OCI-M2 (cell line): ENCODE measurements around the gene HNF4A.
"Not testable (repeated sequence)": the region's sequence is repeated elsewhere in the genome, so short reads cannot be mapped to it uniquely, and the experiment has no call there.

ENCODE experiments used
- DNase-seq: peaks from one replicate; lab custom pipeline; 2025; ENCODE audit not compliant: unreplicated experiment; lab: John Stamatoyannopoulos, UW

Gene HNF4A

GRCh38 chr20:44467289-44467883 is 111.9 kb downstream of the HNF4A start:
- DNase-seq = no peak

- no peak for DNase-seq
These were observed 112.7 kb downstream of the HNF4A start for GRCh38 chr20:44468044-44468782.

- no peak for DNase-seq
These were observed 114.8 kb downstream of the HNF4A start for GRCh38 chr20:44470327-44470726.

- DNase-seq = no peak
These were observed 116.0 kb downstream of the HNF4A start for GRCh38 chr20:44471481-44471882.

GRCh38 chr20:44472283-44472682 is 116.8 kb downstream of the HNF4A start:
- not testable (repeated sequence) for DNase-seq

- DNase-seq = no peak
These were observed 119.8 kb downstream of the HNF4A start for GRCh38 chr20:44475372-44475693.

GRCh38 chr20:44475694-44476560 is 120.4 kb downstream of the HNF4A start, which contains the start of gene TTPAL:
TTPAL (plus strand) TSS chr20:44475874; CDS start chr20:44480000, 4,126 bp downstream.
- DNase-seq = peak; percentile 61

- DNase-seq = no peak
These were observed 121.7 kb downstream of the HNF4A start for GRCh38 chr20:44477151-44477550.

- peak; percentile 39 for DNase-seq
These were observed 122.7 kb downstream of the HNF4A start for GRCh38 chr20:44478206-44478605.

- no peak for DNase-seq
These were observed 124.1 kb downstream of the HNF4A start for GRCh38 chr20:44479643-44480042.

GRCh38 chr20:44480097-44480496 is 124.6 kb downstream of the HNF4A start:
- no peak for DNase-seq

- no peak for DNase-seq
These were observed 126.4 kb downstream of the HNF4A start for GRCh38 chr20:44481719-44482416.

- no peak for DNase-seq
These were observed 127.6 kb downstream of the HNF4A start for GRCh38 chr20:44483112-44483511.
